ENCODE results near the gene CD2BP2.

DNA sequence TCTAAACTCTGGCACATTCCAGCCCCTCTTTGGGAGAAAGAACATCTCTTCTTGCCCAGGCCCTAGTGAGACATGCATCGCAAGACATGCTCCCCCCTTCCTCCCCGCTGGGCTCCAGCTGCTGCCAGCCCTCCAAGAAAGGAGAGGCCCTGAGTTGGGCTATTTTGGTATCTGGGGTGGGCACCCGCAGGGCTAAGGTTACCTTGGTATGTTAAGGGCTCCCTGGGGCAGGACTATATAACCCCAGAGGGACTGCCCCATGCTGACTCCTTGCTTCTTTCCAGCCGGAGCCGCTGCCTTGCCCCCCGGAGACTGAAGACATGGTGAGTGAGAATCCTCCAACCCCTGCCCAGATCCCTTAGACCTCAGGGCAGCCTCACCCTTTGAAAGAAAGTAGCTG, 19.4 kb upstream of the CD2BP2 start, which contains the start of gene MYL11:
- TF ChIP-seq EZH2 (IDR thresholded peaks at IDR 0.05; ENCODE audit: insufficient read depth, low read length), result no peak
- TF ChIP-seq, protein P1, sequence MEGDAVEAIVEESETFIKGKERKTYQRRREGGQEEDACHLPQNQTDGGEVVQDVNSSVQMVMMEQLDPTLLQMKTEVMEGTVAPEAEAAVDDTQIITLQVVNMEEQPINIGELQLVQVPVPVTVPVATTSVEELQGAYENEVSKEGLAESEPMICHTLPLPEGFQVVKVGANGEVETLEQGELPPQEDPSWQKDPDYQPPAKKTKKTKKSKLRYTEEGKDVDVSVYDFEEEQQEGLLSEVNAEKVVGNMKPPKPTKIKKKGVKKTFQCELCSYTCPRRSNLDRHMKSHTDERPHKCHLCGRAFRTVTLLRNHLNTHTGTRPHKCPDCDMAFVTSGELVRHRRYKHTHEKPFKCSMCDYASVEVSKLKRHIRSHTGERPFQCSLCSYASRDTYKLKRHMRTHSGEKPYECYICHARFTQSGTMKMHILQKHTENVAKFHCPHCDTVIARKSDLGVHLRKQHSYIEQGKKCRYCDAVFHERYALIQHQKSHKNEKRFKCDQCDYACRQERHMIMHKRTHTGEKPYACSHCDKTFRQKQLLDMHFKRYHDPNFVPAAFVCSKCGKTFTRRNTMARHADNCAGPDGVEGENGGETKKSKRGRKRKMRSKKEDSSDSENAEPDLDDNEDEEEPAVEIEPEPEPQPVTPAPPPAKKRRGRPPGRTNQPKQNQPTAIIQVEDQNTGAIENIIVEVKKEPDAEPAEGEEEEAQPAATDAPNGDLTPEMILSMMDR (IDR thresholded peaks at IDR 0.05; ENCODE audit: insufficient read depth, low read depth, low read length), result no peak
